GM23248 (cell line): ENCODE measurements around the gene AKAP3. TPM values are rescaled to one million over a fixed set of nuclear protein-coding genes. Genes with fewer than 3 reads are reported as not detected.

ENCODE experiments used
- DNase-seq: peaks from one replicate; pipeline ENCODE4 v3.0.0-alpha.2; 2015
- H2AFZ ChIP-seq: fragments of 200-600 bp; sonication (generic); 2 replicates; pipeline ENCODE4 v1.6.1; 2016; ENCODE audit warnings: antibody characterized with exemption
- H3F3A ChIP-seq: fragments of 200-600 bp; sonication (generic); 2 replicates; pipeline ENCODE4 v1.6.1; 2016; ENCODE audit warnings: mild to moderate bottlenecking, antibody characterized with exemption, mixed run types; ENCODE audit not compliant: insufficient read depth
- H3K27ac ChIP-seq: fragments of 200-600 bp; sonication (generic); 2 replicates; pipeline ENCODE4 v1.5.1; 2016; ENCODE audit warnings: mild to moderate bottlenecking
- H3K27me3 ChIP-seq: fragments of 200-600 bp; sonication (generic); replicated peaks from 2 replicates; pipeline ENCODE4 v1.6.1; 2016; ENCODE audit warnings: mild to moderate bottlenecking; ENCODE audit not compliant: insufficient read depth
- H3K36me3 ChIP-seq: fragments of 200-600 bp; sonication (generic); 2 replicates; pipeline ENCODE4 v1.6.1; 2016; ENCODE audit warnings: low read depth, mild to moderate bottlenecking
- H3K4me1 ChIP-seq: fragments of 200-600 bp; sonication (generic); 2 replicates; pipeline ENCODE4 v1.6.1; 2016; ENCODE audit warnings: mild to moderate bottlenecking; ENCODE audit not compliant: insufficient read depth
- H3K4me2 ChIP-seq: fragments of 200-600 bp; sonication (generic); one replicate; pipeline ENCODE4 v1.6.1; 2016; ENCODE audit warnings: mild to moderate bottlenecking; ENCODE audit not compliant: unreplicated experiment
- H3K4me3 ChIP-seq: fragments of 200-600 bp; sonication (generic); 2 replicates; pipeline ENCODE4 v1.5.1; 2016; ENCODE audit warnings: mild to moderate bottlenecking
- H3K79me2 ChIP-seq: fragments of 200-600 bp; sonication (generic); 2 replicates; pipeline ENCODE4 v1.6.1; 2016; ENCODE audit warnings: mild to moderate bottlenecking; ENCODE audit not compliant: insufficient read depth
- H3K9ac ChIP-seq: fragments of 200-600 bp; sonication (generic); 2 replicates; pipeline ENCODE4 v1.6.1; 2016; ENCODE audit warnings: mild to moderate bottlenecking
- H3K9me2 ChIP-seq: fragments of 200-600 bp; sonication (generic); 2 replicates; pipeline ENCODE4 v1.6.1; 2016; ENCODE audit warnings: mixed run types, mild to moderate bottlenecking, moderate library complexity; ENCODE audit not compliant: insufficient read depth
- H3K9me3 ChIP-seq: fragments of 200-600 bp; sonication (generic); one replicate; pipeline ENCODE4 v1.6.1; 2017; ENCODE audit warnings: low read depth
- H4K20me1 ChIP-seq: fragments of 200-600 bp; sonication (generic); 2 replicates; pipeline ENCODE4 v1.6.0; 2016; ENCODE audit not compliant: insufficient read depth
- EZH2 ChIP-seq: fragments of 200-600 bp; sonication (generic); IDR thresholded peaks from 2 replicates; pipeline ENCODE4 v1.6.1; 2018; ENCODE audit warnings: antibody characterized with exemption, mild to moderate bottlenecking; ENCODE audit not compliant: insufficient read depth, poor library complexity, severe bottlenecking
- EZH2phosphoT487 ChIP-seq: fragments of 200-600 bp; sonication (generic); IDR thresholded peaks from 2 replicates; pipeline ENCODE4 v1.6.1; 2018; ENCODE audit warnings: antibody characterized with exemption, moderate library complexity, mild to moderate bottlenecking, low read depth; ENCODE audit not compliant: insufficient read depth
- WGBS, 2 experiments: methylation state at CpG; one replicate each; pipeline ENCODE4 v1.1.6; 2015 to 2017; ENCODE audit warnings: low lambda C conversion rate in 2 of 2, low coverage in 1 of 2; ENCODE audit errors: missing lambda C conversion rate in 2 of 2; 5-methylcytosine and 5-hydroxymethylcytosine counted together
- in situ Hi-C: fragments of 300-500 bp; cut with MboI; formaldehyde crosslinking; loops from 2 replicates; pipeline ENCODE4 v1.15.0; 2020
- polyA plus RNA-seq: library from polyadenylated mRNA; unstranded; fragments of >200 nt; fragmentation: Nextera tagmentation; extraction: Ambion mirVana; gene quantifications from 2 replicates; pipeline ENCODE4 v1.2.1, GENCODE V29; 2016
- total RNA-seq: library from RNA; depleted of rRNA; stranded (reverse); fragments of >200 nt; shearing (Covaris generic); gene quantifications from 2 replicates; pipeline ENCODE4 v1.2.3, GENCODE V29; 2014

The AKAP3 gene
- total and polyA plus RNA-seq, 2 experiments from 2014 or later = 0.22 to 0.36 TPM

DNA sequence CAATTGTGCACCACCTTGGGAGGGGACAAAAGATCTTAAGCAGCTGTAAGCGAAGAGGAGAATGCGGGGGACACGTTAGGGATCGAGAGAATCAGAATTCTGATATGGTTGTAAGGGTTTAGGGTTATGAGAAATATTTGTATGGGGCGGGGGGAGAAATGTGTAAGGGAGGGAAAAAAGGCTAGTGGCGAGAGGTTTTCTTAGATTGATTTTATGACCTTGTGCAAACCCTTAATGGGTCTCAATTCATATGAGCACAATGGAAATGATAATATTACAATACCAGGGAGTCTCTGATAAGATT is 459 bp upstream of the AKAP3 start:
- DNase-seq = no peak
- Histone ChIP-seq H3K27me3 (no peaks in the 10 kb centered on the region), H3K36me3 (peaks cover 2% of the 10 kb centered on the region; the same call in 1 of the 2 replicates), H2AFZ (peak overlapping the region; percentile 100), H3K9me3 (no peaks in the 10 kb centered on the region), H3F3A (no peaks in the 10 kb centered on the region), H3K4me3 (peak overlapping the region; percentile 95), H3K79me2 (peaks cover 53% of the 10 kb centered on the region), H3K4me1 (peaks cover 8% of the 10 kb centered on the region), H3K4me2 (peak overlapping the region; percentile 99), H3K9me2 (no peaks in the 10 kb centered on the region), H3K27ac (peak overlapping the region; percentile 67), H4K20me1 (no peaks in the 10 kb centered on the region), H3K9ac (peak overlapping the region; percentile 94)
- TF ChIP-seq EZH2phosphoT487 (no peak), EZH2 (no peak)
- WGBS, 2 experiments = 0 to 1% methylated on average over 6 of the region's 6 CpGs
- in situ Hi-C loops = no loop called here

DNA sequence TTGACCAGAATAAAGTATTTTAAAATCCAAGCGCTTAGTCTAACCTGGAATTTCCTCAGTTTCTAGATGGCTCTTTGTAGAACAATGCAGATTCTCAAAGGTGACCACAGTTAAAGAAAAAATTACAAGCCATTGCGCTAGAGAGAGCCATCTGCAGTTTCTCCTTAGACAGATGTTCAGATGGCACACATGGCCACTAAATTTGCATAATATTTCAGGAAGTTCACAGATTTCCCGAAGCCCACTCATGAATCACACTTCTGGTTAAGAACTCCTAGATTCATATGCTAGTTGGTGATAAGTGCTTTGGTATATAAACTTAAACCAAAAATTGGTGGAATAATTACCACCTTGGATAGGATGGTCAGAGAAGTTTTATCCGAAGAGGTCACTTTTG is 749 bp downstream of the AKAP3 start:
- TF ChIP-seq EZH2phosphoT487 (no peak), EZH2 (no peak)
- in situ Hi-C loops = no loop called here
- Histone ChIP-seq H4K20me1 (no peaks in the 10 kb centered on the region), H3K36me3 (no peaks in the 10 kb centered on the region), H3K4me1 (peaks cover 8% of the 10 kb centered on the region), H3K4me3 (peak overlapping the region; percentile 95), H3F3A (no peaks in the 10 kb centered on the region), H3K9ac (peak overlapping the region; percentile 94), H3K27ac (peak overlapping the region; percentile 67; the same call in 1 of the 2 replicates), H3K79me2 (peaks cover 42% of the 10 kb centered on the region), H3K9me2 (no peaks in the 10 kb centered on the region), H3K9me3 (no peaks in the 10 kb centered on the region), H2AFZ (peak overlapping the region; percentile 100), H3K27me3 (no peaks in the 10 kb centered on the region), H3K4me2 (peak overlapping the region; percentile 99)
- DNase-seq = peak; percentile 27
- 40 to 47% methylated on average over 4 of the region's 4 CpGs for WGBS, 2 experiments

DNA sequence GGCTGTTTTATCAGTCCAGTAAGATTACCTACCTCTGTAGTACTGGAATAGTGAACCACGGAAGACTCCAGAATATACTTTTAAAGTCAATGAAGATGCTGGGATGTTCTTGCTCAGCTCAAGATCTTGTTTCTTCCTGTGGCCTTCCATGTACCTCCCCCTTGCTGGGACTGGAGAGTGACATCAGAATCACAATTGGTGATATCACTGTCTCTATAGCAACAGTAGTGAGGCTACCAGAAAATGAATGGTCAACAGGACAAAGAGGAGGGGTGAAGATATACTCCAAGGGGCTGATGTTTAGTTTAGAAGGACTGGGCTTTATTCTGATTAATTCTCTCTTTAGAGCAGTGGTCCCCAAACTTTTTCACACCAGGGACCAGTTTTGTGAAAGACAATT is 3.8 kb downstream of the AKAP3 start:
- no peak overlapping the region for H3K27ac ChIP-seq
- H4K20me1 ChIP-seq = no peaks in the 10 kb centered on the region
- H3K9me2 ChIP-seq = no peaks in the 10 kb centered on the region
- TF ChIP-seq EZH2 (no peak), EZH2phosphoT487 (no peak)
- no peak for DNase-seq
- H3K79me2 ChIP-seq = peaks cover 11% of the 10 kb centered on the region
- no peak overlapping the region for H3K4me3 ChIP-seq
- no peaks in the 10 kb centered on the region for H3F3A ChIP-seq
- H3K9ac ChIP-seq = no peak overlapping the region
- H3K4me2 ChIP-seq = no peak overlapping the region
- in situ Hi-C loops = no loop called here
- 77 to 94% methylated on average over 1 of the region's 1 CpG for WGBS, 2 experiments
- no peaks in the 10 kb centered on the region for H3K9me3 ChIP-seq
- peaks cover 5% of the 10 kb centered on the region for H3K4me1 ChIP-seq
- H3K36me3 ChIP-seq = no peaks in the 10 kb centered on the region
- H3K27me3 ChIP-seq = no peaks in the 10 kb centered on the region
- H2AFZ ChIP-seq = no peak overlapping the region

DNA sequence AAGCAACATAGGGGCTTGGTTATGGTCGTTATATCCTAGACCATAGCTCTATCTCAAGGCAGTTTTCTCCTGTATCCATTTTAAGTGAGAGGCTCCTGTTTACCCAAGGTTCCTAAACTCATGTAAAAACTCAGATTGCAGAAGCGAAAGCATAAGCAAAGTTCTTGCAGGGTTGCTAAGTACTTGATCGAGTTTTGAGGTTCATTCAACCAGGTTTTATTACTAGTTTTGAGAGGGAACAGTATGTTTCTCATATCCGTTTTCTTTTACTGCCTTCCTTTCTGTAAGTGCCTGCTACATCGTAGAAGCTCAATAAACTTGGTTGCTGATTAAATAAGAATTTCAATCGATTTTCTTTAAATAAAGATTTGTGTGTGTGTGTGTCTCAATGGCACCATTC is 5.1 kb downstream of the AKAP3 start:
- in situ Hi-C loops = no loop called here
- Histone ChIP-seq H3K27me3 (no peaks in the 10 kb centered on the region), H3K79me2 (no peaks in the 10 kb centered on the region), H2AFZ (no peak overlapping the region), H3K27ac (no peak overlapping the region), H3K9me2 (no peaks in the 10 kb centered on the region), H4K20me1 (no peaks in the 10 kb centered on the region), H3F3A (no peaks in the 10 kb centered on the region), H3K36me3 (no peaks in the 10 kb centered on the region), H3K4me3 (no peak overlapping the region), H3K9me3 (no peaks in the 10 kb centered on the region), H3K4me2 (no peak overlapping the region), H3K9ac (no peak overlapping the region), H3K4me1 (no peaks in the 10 kb centered on the region)
- no peak for DNase-seq
- TF ChIP-seq EZH2 = no peak
- TF ChIP-seq EZH2phosphoT487 = no peak
- WGBS, 2 experiments = 67% methylated on average over 6 of the region's 6 CpGs

DNA sequence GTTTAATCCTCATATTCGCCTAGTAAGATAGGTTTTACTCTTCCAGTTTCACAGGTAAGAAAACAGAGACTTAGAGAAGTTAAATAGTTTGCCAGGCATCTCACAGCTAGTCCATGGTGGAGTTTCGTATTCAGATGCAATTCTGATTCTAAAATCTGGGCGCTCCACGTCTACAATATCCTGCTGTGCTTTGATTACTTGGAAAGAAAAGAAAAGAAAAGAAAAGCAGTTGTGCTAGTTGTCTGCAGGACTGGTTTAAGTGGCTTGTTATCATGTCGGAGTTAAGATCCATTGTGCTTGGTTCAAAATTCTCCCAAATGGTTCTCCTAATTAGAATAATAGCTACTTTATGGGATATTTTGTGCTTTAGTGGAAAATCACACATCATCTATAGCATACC is 18.6 kb downstream of the AKAP3 start:
- Histone ChIP-seq H3K9me2 (no peaks in the 10 kb centered on the region), H3K4me2 (no peak overlapping the region), H3K27me3 (no peaks in the 10 kb centered on the region; the same call in 1 of the 2 replicates), H3K4me3 (no peak overlapping the region), H3K9me3 (no peaks in the 10 kb centered on the region), H3K9ac (no peak overlapping the region), H3K36me3 (no peaks in the 10 kb centered on the region), H3F3A (no peaks in the 10 kb centered on the region), H2AFZ (no peak overlapping the region), H4K20me1 (no peaks in the 10 kb centered on the region), H3K4me1 (no peaks in the 10 kb centered on the region), H3K79me2 (no peaks in the 10 kb centered on the region), H3K27ac (no peak overlapping the region)
- no peak for DNase-seq
- TF ChIP-seq EZH2 = no peak
- no peak for TF ChIP-seq EZH2phosphoT487
- WGBS, 2 experiments = 15 to 16% methylated on average over 5 of the region's 5 CpGs
- in situ Hi-C loops = no loop called here
